GM21619 (cell line): ENCODE results near the gene ADAM15.

Experiments
- ATAC-seq: cut with Tn5 transposase; IDR thresholded peaks from one replicate; pipeline ENCODE4 v1.9.1; 2021; ENCODE audit not compliant: unreplicated experiment

Gene ADAM15

GRCh38 chr1:155030243-155030795 lies 20.8 kb upstream of the ADAM15 start:
- no peak for ATAC-seq

GRCh38 chr1:155030899-155031298 lies 20.2 kb upstream of the ADAM15 start:
- ATAC-seq, result no peak

- no peak for ATAC-seq
Measured at GRCh38 chr1:155032886-155033285, 18.2 kb upstream of the ADAM15 start.

DNA sequence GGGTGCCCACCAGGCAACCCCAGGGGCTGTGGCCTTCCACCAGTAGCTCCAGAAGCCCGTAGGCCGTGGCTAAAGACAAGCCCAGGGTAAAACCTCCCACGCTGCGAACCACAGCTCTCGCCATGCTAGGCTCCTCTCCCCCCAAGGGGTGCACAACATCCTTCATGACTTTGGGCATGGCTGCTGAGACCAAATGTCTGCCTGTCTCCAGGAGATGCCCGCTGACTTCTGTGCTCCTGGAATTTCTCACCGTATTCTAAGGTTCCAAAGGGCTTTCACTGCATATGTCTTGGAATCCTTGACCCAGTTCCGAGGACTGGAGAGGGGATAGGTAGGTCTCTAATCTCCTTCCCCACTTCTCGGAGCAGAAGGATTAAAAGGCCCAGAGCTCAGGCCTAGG lies 17.6 kb upstream of the ADAM15 start, which contains the start of the genes DCST1 and DCST2:
DCST1 (plus strand) TSS at position 301 of the 400 bp plus-strand sequence. CDS start 213 bp downstream, outside the sequence.
DCST2 (minus strand) TSS at position 258 of the 400 bp plus-strand sequence; CDS start at position 178, 80 bp downstream.
- ATAC-seq, result no peak

GRCh38 chr1:155034318-155035208 lies 16.6 kb upstream of the ADAM15 start:
- no peak for ATAC-seq

GRCh38 chr1:155035936-155036335 lies 15.2 kb upstream of the ADAM15 start:
- no peak for ATAC-seq

DNA sequence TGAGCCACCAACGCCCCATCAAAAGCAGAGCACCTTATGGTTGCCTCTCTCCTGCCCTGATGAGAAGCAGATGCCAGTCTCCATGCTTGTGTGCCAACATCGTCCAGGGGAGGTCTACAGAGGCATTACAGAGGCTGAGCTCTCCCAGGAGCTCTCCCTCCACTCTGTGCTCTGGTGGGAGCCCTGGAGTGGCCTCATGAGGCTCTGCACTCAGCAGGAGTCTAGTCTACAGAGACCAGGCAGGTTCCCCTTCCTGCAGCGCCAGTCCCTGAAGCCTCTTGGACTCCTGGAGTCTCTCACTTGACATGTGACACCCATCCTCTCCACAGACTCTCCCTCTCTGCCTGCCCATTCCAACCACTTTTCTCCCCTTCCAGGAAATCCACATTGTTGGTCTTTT lies 14.1 kb upstream of the ADAM15 start:
- ATAC-seq, result no peak

DNA sequence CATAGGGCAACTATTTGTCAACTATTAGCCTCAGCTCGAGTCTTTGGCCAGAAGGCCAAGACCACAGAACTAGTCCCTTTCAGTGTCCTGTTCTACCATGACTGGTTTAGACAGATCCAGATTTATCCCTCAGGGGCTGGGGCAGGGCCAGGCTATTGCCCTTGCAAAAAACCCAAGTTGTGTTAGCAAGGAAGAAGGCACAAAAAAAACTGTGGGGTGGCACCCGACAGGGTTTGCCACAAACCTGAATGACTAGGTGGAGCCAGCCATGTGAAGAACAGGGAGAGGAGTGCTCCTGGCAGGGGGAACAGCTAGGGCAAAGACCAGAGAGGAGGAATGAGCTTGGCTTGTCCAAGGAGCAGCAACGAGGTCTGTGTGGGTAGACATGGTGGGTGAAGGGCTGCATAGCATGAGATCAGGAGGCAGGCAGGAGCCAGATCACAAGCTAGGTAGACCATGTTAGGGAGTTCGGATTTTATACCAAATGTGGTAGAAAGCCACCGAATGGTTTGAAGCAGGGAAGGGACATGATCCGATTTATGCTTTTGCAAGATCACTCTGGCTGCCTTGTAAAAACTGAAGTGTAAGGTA lies 13.2 kb upstream of the ADAM15 start:
- no peak for ATAC-seq

DNA sequence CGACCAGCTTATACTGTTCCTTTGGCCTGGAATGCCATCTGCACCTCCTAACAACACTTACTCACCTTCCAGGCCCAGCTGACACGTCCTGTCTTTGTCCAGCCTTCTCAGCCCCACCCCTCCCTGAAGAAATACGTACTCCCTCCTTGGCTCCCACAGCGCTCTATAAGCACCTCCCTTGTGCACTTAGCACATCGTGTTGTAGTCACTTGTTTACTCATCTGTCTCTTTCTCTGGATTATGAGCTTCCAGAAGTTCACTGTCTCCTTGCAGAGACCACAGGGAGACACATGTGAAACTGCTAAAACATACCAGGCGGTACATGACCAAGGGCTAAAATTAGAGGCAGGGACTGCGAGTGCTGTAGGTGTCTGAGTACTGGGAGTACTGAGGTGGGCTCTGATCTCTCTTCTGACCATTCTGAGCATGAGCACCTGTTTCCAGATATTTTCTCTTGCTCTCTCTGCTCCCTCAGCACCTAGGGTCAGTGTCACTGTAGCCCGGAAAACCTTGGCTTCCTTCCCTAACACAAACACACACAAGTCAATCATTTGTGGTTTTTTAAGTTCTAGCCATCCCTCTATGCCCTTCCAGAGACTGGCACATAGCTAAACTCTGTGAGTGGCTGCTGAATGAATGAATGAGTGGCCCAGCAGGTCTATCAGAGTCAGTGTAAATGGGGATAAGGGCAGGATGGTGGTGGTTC lies 12.4 kb upstream of the ADAM15 start:
- ATAC-seq, result no peak

GRCh38 chr1:155039308-155039669 lies 11.8 kb upstream of the ADAM15 start:
- ATAC-seq, result no peak

DNA sequence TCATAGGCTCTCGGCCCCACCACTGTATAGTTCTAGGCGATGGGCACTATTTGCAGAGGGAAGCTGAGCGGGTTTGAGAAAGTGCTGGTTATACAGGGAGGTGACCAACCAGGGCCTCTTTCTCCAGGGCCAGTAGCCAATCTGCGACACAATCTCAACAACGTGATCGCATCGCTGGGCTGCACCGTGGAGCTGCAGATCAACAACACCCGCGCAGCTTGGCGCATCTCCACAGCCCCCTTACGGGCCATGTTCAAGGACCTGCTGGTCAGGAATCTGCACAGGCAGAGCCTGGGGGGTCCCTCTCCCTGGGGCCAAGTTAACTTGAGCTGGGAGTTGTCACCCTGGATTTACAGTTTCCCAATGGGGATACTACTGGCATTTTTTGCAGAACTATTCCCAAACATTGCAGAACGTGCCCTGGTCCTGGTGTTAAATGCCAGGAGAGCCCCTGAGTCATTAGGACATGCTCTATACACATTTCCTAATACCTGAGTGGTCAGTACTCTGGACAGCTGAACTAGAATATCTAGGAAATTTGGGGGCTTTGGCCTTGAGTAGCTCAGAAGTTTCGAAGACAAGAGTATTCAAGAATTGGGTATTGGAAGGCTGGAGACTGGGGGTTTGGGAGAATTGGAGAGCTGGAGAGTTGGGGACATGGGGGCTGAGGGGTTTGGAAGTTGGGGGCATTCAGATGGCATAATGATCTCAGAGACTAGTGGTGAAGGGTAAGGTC lies 10.6 kb upstream of the ADAM15 start:
- no peak for ATAC-seq

GRCh38 chr1:155042789-155043188 lies 8.3 kb upstream of the ADAM15 start:
- ATAC-seq, result no peak

DNA sequence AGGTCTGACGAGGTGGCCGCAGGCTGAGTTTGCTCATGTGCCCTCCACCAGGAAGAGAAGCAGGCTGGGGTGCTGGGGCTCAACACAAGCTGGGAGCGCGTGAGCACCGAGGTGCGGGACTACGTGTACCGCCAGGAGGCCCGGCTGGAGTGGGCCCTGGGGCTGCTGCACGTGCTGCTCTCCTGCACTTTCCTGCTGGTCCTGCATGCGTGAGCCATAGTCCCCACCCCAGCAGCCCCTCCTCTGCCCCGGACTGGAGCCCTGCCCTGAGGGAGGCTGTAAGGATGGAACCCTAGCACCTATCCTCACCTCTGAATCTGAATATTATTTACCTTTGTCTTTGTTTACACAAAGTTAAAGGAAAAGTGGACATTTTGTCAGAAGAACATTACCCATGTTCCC lies 7.8 kb upstream of the ADAM15 start:
- no peak for ATAC-seq

DNA sequence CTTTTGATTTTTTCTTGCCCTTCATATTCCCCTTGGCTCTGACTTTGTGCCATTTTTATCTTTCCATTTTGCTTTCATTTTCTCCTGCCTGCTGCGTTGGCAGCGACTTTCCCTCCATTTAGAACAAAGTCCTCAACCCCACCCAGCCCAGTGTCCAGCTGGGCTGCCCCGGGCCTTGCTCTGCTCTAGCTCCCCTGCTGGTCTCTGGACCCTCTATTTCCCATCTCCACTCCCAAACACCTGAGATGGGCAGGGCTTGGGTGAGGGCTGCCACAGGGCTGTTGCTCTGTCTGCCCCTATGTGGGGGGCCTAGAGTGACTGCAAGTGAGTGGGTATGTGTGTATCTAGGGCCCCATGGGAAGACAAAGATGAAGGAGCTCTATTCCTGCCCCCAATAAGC lies 7.3 kb upstream of the ADAM15 start:
- no peak for ATAC-seq

GRCh38 chr1:155044365-155044764 lies 6.8 kb upstream of the ADAM15 start:
- ATAC-seq, result no peak

GRCh38 chr1:155044812-155045657 lies 6.1 kb upstream of the ADAM15 start:
- peak; percentile 57 for ATAC-seq

DNA sequence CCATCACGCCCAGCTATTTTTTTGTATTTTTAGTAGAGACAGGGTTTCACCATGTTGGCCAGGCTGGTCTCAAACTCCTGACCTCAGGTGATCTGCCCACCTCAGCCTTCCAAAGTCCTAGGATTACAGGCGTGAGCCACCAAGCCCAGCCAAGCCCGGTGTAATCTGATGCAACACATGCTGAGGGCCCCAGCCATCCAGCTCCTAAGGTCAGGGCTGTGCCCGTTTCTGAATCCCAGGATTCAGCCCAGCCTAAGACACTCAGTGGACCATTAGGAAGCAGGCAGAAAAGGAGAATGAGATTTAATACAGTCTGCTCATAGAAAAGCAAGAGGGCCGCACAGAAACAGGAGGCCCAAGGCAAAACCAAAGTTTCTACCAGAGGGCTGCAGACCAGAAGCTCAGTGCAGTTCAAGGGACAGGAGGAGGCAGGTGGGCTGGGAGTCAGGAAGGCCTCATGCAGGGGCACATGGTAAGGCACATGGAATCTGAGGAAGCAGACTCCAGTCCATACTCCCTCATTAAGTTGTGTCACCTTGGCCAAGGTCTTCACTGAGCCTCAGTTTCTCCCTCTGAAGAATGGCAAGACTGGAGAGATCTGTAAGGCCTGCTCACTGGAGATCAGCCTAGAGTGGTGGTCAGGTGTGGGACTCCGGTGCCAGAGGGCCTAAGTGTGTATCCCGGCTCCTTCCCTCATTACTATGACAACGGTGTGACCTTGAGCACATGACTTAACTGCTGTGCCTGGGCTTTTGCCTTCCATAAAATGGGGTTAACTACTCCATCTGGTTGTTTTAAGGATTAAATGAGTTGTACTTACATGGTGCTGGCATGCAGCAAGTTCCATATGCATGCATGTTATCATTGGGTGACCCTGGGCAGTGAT lies 2.4 kb upstream of the ADAM15 start:
- ATAC-seq, result no peak

DNA sequence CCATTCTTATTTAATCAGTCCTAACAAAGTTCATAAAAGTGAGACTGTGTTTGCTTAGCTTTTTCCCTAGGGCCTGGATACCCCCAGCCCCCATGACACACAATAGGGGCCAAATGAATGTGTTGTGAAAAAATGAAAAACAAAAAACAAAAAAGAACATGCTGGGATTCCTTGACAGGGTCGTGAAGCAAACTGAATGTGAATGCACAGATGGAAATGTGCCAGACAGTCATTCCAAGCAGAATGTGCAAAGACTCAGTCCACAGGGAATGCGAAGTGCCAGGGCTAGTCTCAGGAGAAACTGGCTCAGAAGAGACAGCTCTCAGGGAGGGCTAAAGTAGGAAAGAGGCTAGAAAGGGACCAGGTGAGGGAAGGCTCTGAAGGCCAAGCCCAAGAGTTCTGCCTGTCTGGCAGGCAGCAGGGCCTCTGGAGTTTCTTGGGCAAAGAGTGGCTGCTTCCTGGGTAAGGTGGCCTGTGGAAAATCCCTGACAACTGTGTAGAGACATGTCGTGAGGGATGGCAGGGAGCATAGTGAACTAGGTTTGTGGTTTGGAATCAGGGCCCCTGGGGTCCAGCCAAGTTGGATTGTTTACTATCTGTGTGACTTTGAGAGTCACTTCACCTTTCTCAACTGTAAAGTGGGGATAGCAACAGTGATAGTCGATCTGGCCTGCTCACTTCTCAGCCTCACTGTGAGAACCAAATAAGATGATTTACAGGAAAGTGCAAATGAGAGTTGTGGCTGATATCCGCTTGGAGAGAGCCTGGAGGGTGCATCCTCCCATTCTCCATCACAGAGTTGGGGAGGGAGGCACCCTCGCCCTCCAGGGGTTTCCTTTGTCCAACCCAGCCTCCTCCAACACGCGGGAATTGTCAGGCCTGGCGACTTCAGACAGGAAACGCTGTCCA lies 1.2 kb upstream of the ADAM15 start:
- no peak for ATAC-seq
